Measurements from ENCODE around the gene CSGALNACT2. TPM values are rescaled to one million over a fixed set of nuclear protein-coding genes. Genes with fewer than 3 reads are reported as not detected.

Gene CSGALNACT2
- polyA plus RNA-seq, 4 donors, result 2.5 to 13.4 (median 4.8) TPM

- H3K4me3 ChIP-seq (ENCODE audit: low read depth in 1 of 3, low read length in 3 of 3), result no peak overlapping the region
- no peaks in the 10 kb centered on the region for H3K27me3 ChIP-seq (ENCODE audit: control insufficient read depth in 3 of 3, insufficient read depth in 3 of 3, low read length in 3 of 3)
- FAIRE-seq (no peak), DNase-seq (no peak)
- no peaks in the 10 kb centered on the region for H3K9me3 ChIP-seq (ENCODE audit: control insufficient read depth in 2 of 2, insufficient read depth in 1 of 2, low read depth in 1 of 2, low read length in 1 of 2)
- no peaks in the 10 kb centered on the region for H3K36me3 ChIP-seq (ENCODE audit: control insufficient read depth in 3 of 3, insufficient read depth in 2 of 3, low read depth in 1 of 3, low read length in 3 of 3)
- WGBS, 3 donors, result 80 to 92% (median 90%) methylated on average over 12 to 13 of the region's 13 CpGs
- H3K4me1 ChIP-seq (ENCODE audit: control insufficient read depth in 3 of 3, insufficient read depth in 2 of 3, low read depth in 1 of 3, low read length in 2 of 3), result no peaks in the 10 kb centered on the region
- H3K27ac ChIP-seq (ENCODE audit: low read depth in 1 of 3, low read length in 2 of 3), result no peak overlapping the region
Observed at GRCh38 chr10:43206391-43207235, 68.4 kb downstream of the CSGALNACT2 start.

DNA sequence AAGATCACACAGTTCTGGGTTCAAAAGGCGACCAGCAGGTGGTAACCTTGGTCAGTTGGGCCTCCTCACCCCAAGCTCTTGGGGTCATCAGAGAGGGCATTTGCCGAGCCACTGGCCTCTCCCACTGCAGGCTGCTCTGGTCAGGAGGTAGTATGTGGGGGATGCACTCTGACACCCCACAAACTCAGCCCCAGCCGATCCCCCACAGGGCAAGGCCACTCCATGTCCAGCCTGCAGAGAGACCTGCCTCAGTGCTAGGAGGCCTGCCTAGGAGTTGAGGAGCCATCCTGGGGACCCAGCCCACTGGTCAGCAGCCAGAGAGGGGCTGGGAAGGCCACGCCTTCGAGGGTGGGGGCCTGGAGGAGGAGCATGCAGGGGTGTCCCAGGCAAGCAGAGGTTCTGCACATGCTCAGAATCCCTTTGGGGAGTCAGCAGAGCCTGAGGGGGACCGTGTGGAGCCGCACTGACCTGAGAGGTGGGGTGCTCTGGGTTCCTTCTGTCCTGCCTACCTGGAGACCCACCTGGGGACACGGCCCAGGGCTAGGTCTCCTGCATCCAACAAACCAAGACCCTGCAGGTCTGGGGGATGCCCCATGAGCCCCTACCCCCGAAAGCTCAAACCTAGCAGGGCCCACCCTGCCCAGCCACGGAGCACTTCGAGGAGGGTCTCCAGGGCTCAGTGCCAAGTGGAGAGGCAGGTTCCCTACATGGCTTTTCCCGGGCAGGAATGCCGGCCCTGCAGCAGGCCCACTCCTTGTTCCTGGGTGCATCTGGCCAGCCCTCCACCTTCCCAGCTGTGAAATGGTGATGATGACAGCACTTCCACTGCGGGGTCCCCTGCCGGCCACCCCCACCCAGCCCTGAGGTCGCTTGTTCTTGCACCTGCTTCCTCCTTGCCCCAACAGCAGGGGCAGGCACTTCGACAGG lies 70.2 kb downstream of the CSGALNACT2 start:
- Histone ChIP-seq H3K4me1 (ENCODE audit: control insufficient read depth in 3 of 3, insufficient read depth in 2 of 3, low read depth in 1 of 3, low read length in 2 of 3) (no peaks in the 10 kb centered on the region), H3K9me3 (ENCODE audit: control insufficient read depth in 2 of 2, insufficient read depth in 1 of 2, low read depth in 1 of 2, low read length in 1 of 2) (no peaks in the 10 kb centered on the region), H3K4me3 (ENCODE audit: low read depth in 1 of 3, low read length in 3 of 3) (no peak overlapping the region), H3K27me3 (ENCODE audit: control insufficient read depth in 3 of 3, insufficient read depth in 3 of 3, low read length in 3 of 3) (no peaks in the 10 kb centered on the region), H3K27ac (ENCODE audit: low read depth in 1 of 3, low read length in 2 of 3) (no peak overlapping the region), H3K36me3 (ENCODE audit: control insufficient read depth in 3 of 3, insufficient read depth in 2 of 3, low read depth in 1 of 3, low read length in 3 of 3) (no peaks in the 10 kb centered on the region)
- DNase-seq (no peak), FAIRE-seq (no peak)
- 78 to 87% (median 79%) methylated on average over 17 of the region's 17 CpGs for WGBS, 3 donors

DNA sequence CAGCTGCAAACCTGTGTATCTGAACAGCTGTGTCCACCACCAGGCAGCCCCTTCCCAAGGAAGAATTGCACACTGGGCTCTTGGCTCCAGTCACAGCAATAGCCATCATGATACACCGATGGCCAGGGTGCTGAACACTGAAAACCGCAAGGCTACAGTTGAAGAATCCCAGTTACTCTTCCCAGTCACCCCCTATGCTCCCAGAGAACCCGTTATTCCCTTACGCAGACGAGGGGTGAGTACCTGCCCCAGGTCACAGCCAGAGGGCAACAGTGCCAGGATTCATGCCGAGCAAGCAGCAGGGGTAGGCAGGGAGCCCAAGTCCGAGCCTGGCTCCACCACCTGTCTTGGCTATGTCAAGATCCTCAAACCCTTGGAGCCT lies 70.8 kb downstream of the CSGALNACT2 start:
- Histone ChIP-seq H3K36me3 (ENCODE audit: control insufficient read depth in 3 of 3, insufficient read depth in 2 of 3, low read depth in 1 of 3, low read length in 3 of 3) (no peaks in the 10 kb centered on the region), H3K9me3 (ENCODE audit: control insufficient read depth in 2 of 2, insufficient read depth in 1 of 2, low read depth in 1 of 2, low read length in 1 of 2) (no peaks in the 10 kb centered on the region), H3K27ac (ENCODE audit: low read depth in 1 of 3, low read length in 2 of 3) (no peak overlapping the region), H3K27me3 (ENCODE audit: control insufficient read depth in 3 of 3, insufficient read depth in 3 of 3, low read length in 3 of 3) (no peaks in the 10 kb centered on the region), H3K4me3 (ENCODE audit: low read depth in 1 of 3, low read length in 3 of 3) (no peak overlapping the region), H3K4me1 (ENCODE audit: control insufficient read depth in 3 of 3, insufficient read depth in 2 of 3, low read depth in 1 of 3, low read length in 2 of 3) (no peaks in the 10 kb centered on the region)
- FAIRE-seq (no peak), DNase-seq (no peak)
- 78 to 89% (median 84%) methylated on average over 7 of the region's 7 CpGs for WGBS, 3 donors

DNA sequence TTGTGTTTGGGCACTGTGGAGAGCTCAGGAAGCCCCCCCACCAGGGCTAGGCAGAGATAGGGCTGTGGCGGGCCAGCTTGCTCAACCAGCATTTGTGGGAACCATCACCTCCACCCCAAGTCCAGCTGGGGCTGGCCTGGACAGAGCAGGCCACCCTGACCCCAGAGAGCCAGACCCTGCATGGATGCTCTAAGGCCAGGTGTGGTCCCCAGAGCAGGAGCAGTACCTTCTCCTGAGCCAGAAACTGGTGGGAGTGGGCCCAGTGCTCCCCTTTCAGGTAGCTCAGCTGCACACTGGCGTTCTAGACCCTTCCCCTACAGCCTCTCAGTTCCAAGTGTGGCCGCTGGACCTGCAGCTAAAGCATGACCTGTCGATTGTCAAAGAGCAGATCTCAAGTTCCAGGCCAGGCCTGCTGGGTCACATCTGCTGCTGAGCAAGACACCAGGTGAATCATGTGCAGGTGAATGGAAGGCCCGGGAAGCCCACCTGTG lies 71.5 kb downstream of the CSGALNACT2 start:
- H3K4me3 ChIP-seq (ENCODE audit: low read depth in 1 of 3, low read length in 3 of 3), result no peak overlapping the region
- FAIRE-seq, result no peak
- DNase-seq, result no peak
- WGBS, 3 donors, result 86 to 88% (median 86%) methylated on average over 5 of the region's 5 CpGs
- H3K36me3 ChIP-seq (ENCODE audit: control insufficient read depth in 3 of 3, insufficient read depth in 2 of 3, low read depth in 1 of 3, low read length in 3 of 3), result no peaks in the 10 kb centered on the region
- no peaks in the 10 kb centered on the region for H3K4me1 ChIP-seq (ENCODE audit: control insufficient read depth in 3 of 3, insufficient read depth in 2 of 3, low read depth in 1 of 3, low read length in 2 of 3)
- no peak overlapping the region for H3K27ac ChIP-seq (ENCODE audit: low read depth in 1 of 3, low read length in 2 of 3)
- no peaks in the 10 kb centered on the region for H3K27me3 ChIP-seq (ENCODE audit: control insufficient read depth in 3 of 3, insufficient read depth in 3 of 3, low read length in 3 of 3)
- H3K9me3 ChIP-seq (ENCODE audit: control insufficient read depth in 2 of 2, insufficient read depth in 1 of 2, low read depth in 1 of 2, low read length in 1 of 2), result no peaks in the 10 kb centered on the region

DNA sequence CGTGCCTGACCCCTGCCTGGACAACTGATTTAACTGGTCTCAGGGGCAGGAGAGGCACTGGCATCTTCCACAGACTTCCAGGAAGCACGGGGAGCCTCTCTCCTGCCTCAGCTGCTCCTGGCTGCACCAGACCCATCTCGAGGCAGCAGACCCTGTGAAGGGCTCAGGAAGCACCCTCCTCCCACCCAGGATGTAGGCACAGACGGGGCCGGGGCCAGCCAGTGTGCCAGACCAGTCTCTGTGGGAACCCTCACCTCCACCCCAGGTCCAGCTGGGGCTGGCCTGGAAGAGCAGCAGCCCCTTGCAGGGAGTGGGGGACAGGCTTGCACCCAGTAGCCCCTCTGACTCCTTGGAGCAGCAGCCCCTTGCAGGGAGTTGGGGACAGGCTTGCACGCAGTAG lies 72.3 kb downstream of the CSGALNACT2 start:
- DNase-seq, result no peak
- Histone ChIP-seq H3K27me3 (ENCODE audit: control insufficient read depth in 3 of 3, insufficient read depth in 3 of 3, low read length in 3 of 3) (no peaks in the 10 kb centered on the region), H3K27ac (ENCODE audit: low read depth in 1 of 3, low read length in 2 of 3) (no peak overlapping the region), H3K9me3 (ENCODE audit: control insufficient read depth in 2 of 2, insufficient read depth in 1 of 2, low read depth in 1 of 2, low read length in 1 of 2) (no peaks in the 10 kb centered on the region), H3K4me3 (ENCODE audit: low read depth in 1 of 3, low read length in 3 of 3) (no peak overlapping the region), H3K36me3 (ENCODE audit: control insufficient read depth in 3 of 3, insufficient read depth in 2 of 3, low read depth in 1 of 3, low read length in 3 of 3) (no peaks in the 10 kb centered on the region), H3K4me1 (ENCODE audit: control insufficient read depth in 3 of 3, insufficient read depth in 2 of 3, low read depth in 1 of 3, low read length in 2 of 3) (no peaks in the 10 kb centered on the region)
- WGBS, 3 donors, result 58 to 61% (median 59%) methylated on average over 6 of the region's 6 CpGs
- FAIRE-seq, result no peak

DNA sequence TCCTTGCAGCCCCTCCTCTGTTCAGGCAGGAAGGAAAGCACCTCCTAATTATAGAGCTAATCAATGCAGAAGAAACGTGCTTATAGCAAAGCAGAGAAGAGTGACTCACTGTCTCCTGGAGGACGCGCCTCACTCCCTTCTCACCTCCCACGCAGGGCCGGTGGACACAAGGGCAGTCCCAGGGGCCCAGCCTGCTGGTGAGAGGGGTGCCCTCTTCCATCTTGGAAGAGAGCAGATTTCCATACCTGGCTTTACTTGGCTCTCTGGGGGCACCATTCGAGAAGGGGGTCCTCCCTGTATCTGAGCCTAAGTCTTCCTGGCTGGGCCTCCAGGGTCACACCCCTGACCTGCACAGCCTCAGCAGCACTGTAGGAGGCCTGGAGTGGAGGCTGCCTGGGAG lies 72.8 kb downstream of the CSGALNACT2 start:
- 55 to 67% (median 62%) methylated on average over 5 to 6 of the region's 6 CpGs for WGBS, 3 donors
- Histone ChIP-seq H3K27ac (ENCODE audit: low read depth in 1 of 3, low read length in 2 of 3) (no peak overlapping the region), H3K36me3 (ENCODE audit: control insufficient read depth in 3 of 3, insufficient read depth in 2 of 3, low read depth in 1 of 3, low read length in 3 of 3) (no peaks in the 10 kb centered on the region), H3K4me1 (ENCODE audit: control insufficient read depth in 3 of 3, insufficient read depth in 2 of 3, low read depth in 1 of 3, low read length in 2 of 3) (no peaks in the 10 kb centered on the region), H3K4me3 (ENCODE audit: low read depth in 1 of 3, low read length in 3 of 3) (no peak overlapping the region), H3K27me3 (ENCODE audit: control insufficient read depth in 3 of 3, insufficient read depth in 3 of 3, low read length in 3 of 3) (no peaks in the 10 kb centered on the region), H3K9me3 (ENCODE audit: control insufficient read depth in 2 of 2, insufficient read depth in 1 of 2, low read depth in 1 of 2, low read length in 1 of 2) (no peaks in the 10 kb centered on the region)
- DNase-seq (no peak), FAIRE-seq (no peak)

- Histone ChIP-seq H3K27ac (ENCODE audit: low read depth in 1 of 3, low read length in 2 of 3) (no peak overlapping the region), H3K36me3 (ENCODE audit: control insufficient read depth in 3 of 3, insufficient read depth in 2 of 3, low read depth in 1 of 3, low read length in 3 of 3) (no peaks in the 10 kb centered on the region), H3K27me3 (ENCODE audit: control insufficient read depth in 3 of 3, insufficient read depth in 3 of 3, low read length in 3 of 3) (no peaks in the 10 kb centered on the region), H3K9me3 (ENCODE audit: control insufficient read depth in 2 of 2, insufficient read depth in 1 of 2, low read depth in 1 of 2, low read length in 1 of 2) (no peaks in the 10 kb centered on the region), H3K4me1 (ENCODE audit: control insufficient read depth in 3 of 3, insufficient read depth in 2 of 3, low read depth in 1 of 3, low read length in 2 of 3) (no peaks in the 10 kb centered on the region), H3K4me3 (ENCODE audit: low read depth in 1 of 3, low read length in 3 of 3) (no peak overlapping the region)
- FAIRE-seq (no peak), DNase-seq (no peak)
- 81 to 83% (median 82%) methylated on average over 8 of the region's 8 CpGs for WGBS, 3 donors
Observed at GRCh38 chr10:43211431-43212042, 73.3 kb downstream of the CSGALNACT2 start.

DNA sequence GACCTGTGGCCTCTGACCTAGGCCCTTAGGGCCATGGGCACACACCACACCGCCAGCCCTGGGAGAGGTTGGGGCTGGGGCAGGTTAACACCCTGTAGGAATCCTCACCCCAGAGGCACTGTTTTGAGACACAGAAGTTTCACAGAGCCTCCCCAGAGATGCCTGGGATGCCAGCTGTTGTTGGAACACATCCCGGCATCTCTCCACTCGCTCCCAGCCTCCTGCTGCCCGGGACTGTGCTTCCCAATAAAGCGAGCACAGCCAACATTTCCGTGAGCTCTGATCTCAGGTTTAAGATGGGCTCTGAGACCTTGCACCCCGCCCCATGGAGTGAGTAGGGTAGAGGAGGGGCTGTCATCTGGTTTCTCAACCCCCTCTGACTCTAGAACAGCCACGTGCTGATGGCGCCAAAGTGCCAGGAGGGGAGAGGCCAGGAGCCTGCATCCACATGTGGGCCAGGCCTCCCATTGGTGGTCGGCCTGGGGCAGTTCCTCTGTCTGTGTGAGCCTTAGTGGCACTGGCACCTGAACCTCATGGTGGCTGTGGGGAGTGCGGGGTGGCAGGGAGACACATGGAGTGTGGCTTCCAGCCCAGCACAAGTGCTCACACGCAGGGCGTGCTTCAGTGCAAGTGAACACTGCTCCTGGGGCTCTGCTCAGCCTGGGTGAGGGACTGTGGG lies 73.9 kb downstream of the CSGALNACT2 start:
- DNase-seq (no peak), FAIRE-seq (no peak)
- no peaks in the 10 kb centered on the region for H3K9me3 ChIP-seq (ENCODE audit: control insufficient read depth in 2 of 2, insufficient read depth in 1 of 2, low read depth in 1 of 2, low read length in 1 of 2)
- no peaks in the 10 kb centered on the region for H3K27me3 ChIP-seq (ENCODE audit: control insufficient read depth in 3 of 3, insufficient read depth in 3 of 3, low read length in 3 of 3)
- H3K27ac ChIP-seq (ENCODE audit: low read depth in 1 of 3, low read length in 2 of 3), result no peak overlapping the region
- no peaks in the 10 kb centered on the region for H3K36me3 ChIP-seq (ENCODE audit: control insufficient read depth in 3 of 3, insufficient read depth in 2 of 3, low read depth in 1 of 3, low read length in 3 of 3)
- no peaks in the 10 kb centered on the region for H3K4me1 ChIP-seq (ENCODE audit: control insufficient read depth in 3 of 3, insufficient read depth in 2 of 3, low read depth in 1 of 3, low read length in 2 of 3)
- no peak overlapping the region for H3K4me3 ChIP-seq (ENCODE audit: low read depth in 1 of 3, low read length in 3 of 3)
- 75 to 83% (median 77%) methylated on average over 13 of the region's 13 CpGs for WGBS, 3 donors
